Esophagus squamous epithelium (tissue), 4 donors: ENCODE results near the gene PEX11G.

Experiments used
- POLR2A ChIP-seq, 4 donors: fragments of 450-650 bp; IDR thresholded peaks; one replicate each; pipeline ENCODE4 v1.6.1; 2017; ENCODE audit warnings: antibody characterized with exemption in 4 of 4, mild to moderate bottlenecking in 4 of 4, moderate library complexity in 3 of 4
- TF ChIP-seq, protein P1 (sequence below), 6 experiments: fragments of 450-650 bp in 4 of 6; fragments of 200-600 bp in 2 of 6; sonication (generic) in 2 of 6; IDR thresholded peaks; one replicate each; pipeline ENCODE4 v1.5.1; 2016 to 2019; ENCODE audit warnings: antibody characterized with exemption in 6 of 6, mild to moderate bottlenecking in 4 of 6, moderate library complexity in 4 of 6

DNA sequence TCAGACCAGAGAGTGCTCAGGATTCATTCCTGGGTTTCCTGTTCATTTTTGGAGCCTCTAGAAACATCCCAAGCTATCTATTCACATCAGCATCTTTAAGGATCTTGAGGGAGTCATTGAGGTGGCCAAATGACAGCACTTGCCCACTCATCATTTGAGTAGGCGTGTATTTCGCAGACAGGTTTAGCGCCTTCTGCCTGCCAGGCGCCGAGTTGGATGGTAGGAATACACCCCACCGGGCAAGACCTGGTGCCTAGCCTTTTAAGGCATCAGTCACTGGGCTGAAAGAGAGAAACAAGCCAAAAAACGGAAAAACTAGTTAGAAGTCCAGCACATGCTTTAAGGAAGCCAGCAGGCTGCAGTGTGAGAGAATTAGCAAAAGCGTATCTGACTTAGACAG lies 33.8 kb downstream of the PEX11G start:
- no peak for TF ChIP-seq POLR2A (IDR thresholded peaks at IDR 0.05)
- TF ChIP-seq, protein P1, sequence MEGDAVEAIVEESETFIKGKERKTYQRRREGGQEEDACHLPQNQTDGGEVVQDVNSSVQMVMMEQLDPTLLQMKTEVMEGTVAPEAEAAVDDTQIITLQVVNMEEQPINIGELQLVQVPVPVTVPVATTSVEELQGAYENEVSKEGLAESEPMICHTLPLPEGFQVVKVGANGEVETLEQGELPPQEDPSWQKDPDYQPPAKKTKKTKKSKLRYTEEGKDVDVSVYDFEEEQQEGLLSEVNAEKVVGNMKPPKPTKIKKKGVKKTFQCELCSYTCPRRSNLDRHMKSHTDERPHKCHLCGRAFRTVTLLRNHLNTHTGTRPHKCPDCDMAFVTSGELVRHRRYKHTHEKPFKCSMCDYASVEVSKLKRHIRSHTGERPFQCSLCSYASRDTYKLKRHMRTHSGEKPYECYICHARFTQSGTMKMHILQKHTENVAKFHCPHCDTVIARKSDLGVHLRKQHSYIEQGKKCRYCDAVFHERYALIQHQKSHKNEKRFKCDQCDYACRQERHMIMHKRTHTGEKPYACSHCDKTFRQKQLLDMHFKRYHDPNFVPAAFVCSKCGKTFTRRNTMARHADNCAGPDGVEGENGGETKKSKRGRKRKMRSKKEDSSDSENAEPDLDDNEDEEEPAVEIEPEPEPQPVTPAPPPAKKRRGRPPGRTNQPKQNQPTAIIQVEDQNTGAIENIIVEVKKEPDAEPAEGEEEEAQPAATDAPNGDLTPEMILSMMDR (IDR thresholded peaks at IDR 0.05), result no peak
